MM.1S (cell line): ENCODE measurements around the gene MYO1E.

Experiments used
- EZH2 ChIP-seq: fragments of 300-600 bp; sonication (generic); optimal IDR thresholded peaks from 2 replicates; pipeline ENCODE3; 2017; ENCODE audit warnings: low read depth, mild to moderate bottlenecking, antibody characterized with exemption, low read length, mixed read lengths
- EZH2phosphoT487 ChIP-seq: fragments of 300-600 bp; sonication (generic); IDR thresholded peaks from 2 replicates; pipeline ENCODE4 v1.6.1; 2018; ENCODE audit warnings: antibody characterized with exemption, low read length

- TF ChIP-seq EZH2phosphoT487 = no peak
- TF ChIP-seq EZH2 = no peak
These were observed 21.5 kb upstream of the MYO1E start for GRCh38 chr15:59394166-59394661.
